Measurements from ENCODE around the gene SYNRG. TPM values are rescaled to one million over a fixed set of nuclear protein-coding genes. Genes with fewer than 3 reads are reported as not detected.

SYNRG gene
- total and polyA plus RNA-seq, 12 donors, result 2.9 to 57.6 (median 40.4) TPM

- H3K4me1 ChIP-seq, result no peaks in the 10 kb centered on the region
- ATAC-seq (no peak), DNase-seq (no peak)
- no peaks in the 10 kb centered on the region for H3K9me3 ChIP-seq
- no peaks in the 10 kb centered on the region for H3K27me3 ChIP-seq
- no peak overlapping the region for H3K27ac ChIP-seq
- H3K36me3 ChIP-seq, result peaks cover 0 to 100% (median 50%) of the 10 kb centered on the region in 9 donors
- TF ChIP-seq CTCF (IDR thresholded peaks at IDR 0.05), result no peak
- 90% methylated on average over 7 of the region's 7 CpGs for WGBS, 2 donors
- H3K4me3 ChIP-seq, result no peak overlapping the region
- intact Hi-C loops (cut with DNase I), result no loop called here
Measured at GRCh38 chr17:37470181-37470580, 139.0 kb downstream of the SYNRG start.

DNA sequence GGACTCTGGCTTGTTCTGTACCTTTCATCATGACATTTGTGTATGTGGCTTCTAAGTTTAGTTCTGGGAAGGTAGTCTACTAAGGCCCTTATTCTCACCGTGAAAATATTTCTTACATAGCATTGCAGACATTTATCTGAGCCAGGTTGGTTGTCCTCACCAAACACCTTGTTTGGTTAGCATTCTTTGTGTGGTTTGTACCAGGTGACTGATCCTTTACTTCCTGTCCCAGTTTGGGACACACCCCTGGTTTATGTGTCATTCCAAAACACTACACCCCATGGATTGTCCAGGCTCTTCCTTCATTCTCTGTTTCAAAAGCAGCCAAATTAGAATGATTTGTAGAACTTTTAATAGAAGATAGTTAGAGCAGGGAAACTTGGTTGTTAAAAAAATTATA, 142.7 kb downstream of the SYNRG start:
- no peak for TF ChIP-seq CTCF (IDR thresholded peaks at IDR 0.05)
- intact Hi-C loops (cut with DNase I), result no loop called here
- Histone ChIP-seq H3K27ac (no peak overlapping the region), H3K4me3 (no peak overlapping the region), H3K27me3 (no peaks in the 10 kb centered on the region), H3K36me3 (peaks cover 0 to 100% (median 36%) of the 10 kb centered on the region in 9 donors), H3K9me3 (no peaks in the 10 kb centered on the region), H3K4me1 (no peaks in the 10 kb centered on the region)
- 92% methylated on average over 1 of the region's 1 CpG for WGBS, 2 donors
- no peak for ATAC-seq
- no peak for DNase-seq

- Histone ChIP-seq H3K36me3 (peaks cover 0 to 100% (median 36%) of the 10 kb centered on the region in 9 donors), H3K27me3 (no peaks in the 10 kb centered on the region), H3K4me3 (no peak overlapping the region), H3K9me3 (no peaks in the 10 kb centered on the region), H3K4me1 (no peaks in the 10 kb centered on the region), H3K27ac (no peak overlapping the region)
- 95 to 97% methylated on average over 7 of the region's 7 CpGs for WGBS, 2 donors
- DNase-seq (no peak), ATAC-seq (no peak)
- TF ChIP-seq CTCF (IDR thresholded peaks at IDR 0.05), result no peak
- intact Hi-C loops (cut with DNase I), result no loop called here
Measured at GRCh38 chr17:37465069-37465616, 144.1 kb downstream of the SYNRG start.

Small RNA genes lying within 50 kb of the gene (microRNA-seq; reads per million reads assigned to microRNA genes)
- 0 reads per million in 2 donors for gene MIR378J

Other genes with a start within 250 kb of the SYNRG start
- gene C17orf78, start 233.4 kb downstream of the SYNRG start, total RNA-seq, result not detected
- gene C17orf78, start 233.4 kb downstream of the SYNRG start, polyA plus RNA-seq, result not detected
- 10 to 100 TPM; 14.7 to 28.0 (median 17.3) TPM for gene ACACA, start 202.6 kb downstream of the SYNRG start, total RNA-seq
- gene ACACA, start 202.6 kb downstream of the SYNRG start, polyA plus RNA-seq, result 10 to 100 TPM in 1 of 2 donors, 1 to 10 TPM in 1; 5.6 to 10.3 TPM
- 10 to 100 TPM; 11.3 to 18.4 (median 13.4) TPM for gene TADA2A, start 202.5 kb downstream of the SYNRG start, total RNA-seq
- gene TADA2A, start 202.5 kb downstream of the SYNRG start, polyA plus RNA-seq, result 1 to 10 TPM; 6.7 to 9.0 TPM
- gene DUSP14, start 119.5 kb downstream of the SYNRG start, total RNA-seq, result 10 to 100 TPM; 12.6 to 21.7 (median 18.5) TPM
- 10 to 100 TPM in 1 of 2 donors, 1 to 10 TPM in 1; 6.0 to 18.8 TPM for gene DUSP14, start 119.5 kb downstream of the SYNRG start, polyA plus RNA-seq
- gene DDX52, start 34.0 kb upstream of the SYNRG start, total RNA-seq, result 10 to 100 TPM; 12.7 to 18.0 (median 14.7) TPM
- gene DDX52, start 34.0 kb upstream of the SYNRG start, polyA plus RNA-seq, result 1 to 10 TPM; 7.8 to 8.0 TPM
- gene HNF1B, start 135.6 kb upstream of the SYNRG start, total RNA-seq, result not detected
- gene HNF1B, start 135.6 kb upstream of the SYNRG start, polyA plus RNA-seq, result not detected